ENCODE measurements around the gene OSBPL5. TPM values are rescaled to one million over a fixed set of nuclear protein-coding genes. Genes with fewer than 3 reads are reported as not detected.

OSBPL5 gene
- total RNA-seq, 1 donor from 2014 or later, result 88.4 TPM

- DNase-seq (ENCODE audit: extremely low spot score in 2 of 2), result no peak
- Histone ChIP-seq H3K4me3 (no peak overlapping the region), H3K27me3 (no peaks in the 10 kb centered on the region), H3K27ac (no peak overlapping the region), H3K36me3 (no peaks in the 10 kb centered on the region), H3K4me1 (no peaks in the 10 kb centered on the region), H3K9me3 (no peaks in the 10 kb centered on the region)
- intact Hi-C loops (cut with DNase I), result no loop called here
- TF ChIP-seq POLR2AphosphoS5 (IDR thresholded peaks at IDR 0.05; ENCODE audit: insufficient read depth in 1 of 2, low read depth in 1 of 2) (no peak), CTCF (IDR thresholded peaks at IDR 0.05) (no peak), POLR2A (IDR thresholded peaks at IDR 0.05) (no peak)
Observed at GRCh38 chr11:3182462-3182852, 17.3 kb upstream of the OSBPL5 start.

- H3K9me3 ChIP-seq, result no peaks in the 10 kb centered on the region
Observed at GRCh38 chr11:3181725-3182461, 16.8 kb upstream of the OSBPL5 start.

GRCh38 chr11:3180869-3181268 lies 15.8 kb upstream of the OSBPL5 start:
- Histone ChIP-seq H3K4me1 (no peaks in the 10 kb centered on the region), H3K36me3 (no peaks in the 10 kb centered on the region), H3K27ac (no peak overlapping the region), H3K9me3 (peaks cover under 1% of the 10 kb centered on the region), H3K27me3 (no peaks in the 10 kb centered on the region), H3K4me3 (no peak overlapping the region)
- intact Hi-C loops (cut with DNase I), result no loop called here
- no peak for DNase-seq (ENCODE audit: extremely low spot score in 2 of 2)
- no peak for TF ChIP-seq POLR2A (IDR thresholded peaks at IDR 0.05)
- no peak for TF ChIP-seq POLR2AphosphoS5 (IDR thresholded peaks at IDR 0.05; ENCODE audit: insufficient read depth in 1 of 2, low read depth in 1 of 2)
- TF ChIP-seq CTCF (IDR thresholded peaks at IDR 0.05), result no peak

More at GRCh38 chr11:3181725-3182461, 16.8 kb upstream of the OSBPL5 start:
- intact Hi-C loops (cut with DNase I), result no loop called here
- no peak overlapping the region for H3K27ac ChIP-seq
- H3K36me3 ChIP-seq, result no peaks in the 10 kb centered on the region
- H3K4me3 ChIP-seq, result no peak overlapping the region
- no peaks in the 10 kb centered on the region for H3K27me3 ChIP-seq
- no peak for DNase-seq (ENCODE audit: extremely low spot score in 2 of 2)
- TF ChIP-seq POLR2A (IDR thresholded peaks at IDR 0.05), result no peak
- no peak for TF ChIP-seq POLR2AphosphoS5 (IDR thresholded peaks at IDR 0.05; ENCODE audit: insufficient read depth in 1 of 2, low read depth in 1 of 2)
- no peak for TF ChIP-seq CTCF (IDR thresholded peaks at IDR 0.05)
- no peaks in the 10 kb centered on the region for H3K4me1 ChIP-seq

GRCh38 chr11:3178349-3178748 lies 13.2 kb upstream of the OSBPL5 start:
- intact Hi-C loops (cut with DNase I), result no loop called here
- H3K4me3 ChIP-seq, result no peak overlapping the region
- no peak for DNase-seq (ENCODE audit: extremely low spot score in 2 of 2)
- H3K27me3 ChIP-seq, result no peaks in the 10 kb centered on the region
- no peak overlapping the region for H3K27ac ChIP-seq
- no peaks in the 10 kb centered on the region for H3K36me3 ChIP-seq
- TF ChIP-seq POLR2AphosphoS5 (IDR thresholded peaks at IDR 0.05; ENCODE audit: insufficient read depth in 1 of 2, low read depth in 1 of 2) (no peak), CTCF (IDR thresholded peaks at IDR 0.05) (no peak), POLR2A (IDR thresholded peaks at IDR 0.05) (no peak)
- peaks cover 3% of the 10 kb centered on the region for H3K9me3 ChIP-seq
- no peaks in the 10 kb centered on the region for H3K4me1 ChIP-seq

GRCh38 chr11:3177931-3178330 lies 12.8 kb upstream of the OSBPL5 start:
- Histone ChIP-seq H3K4me1 (no peaks in the 10 kb centered on the region), H3K27ac (no peak overlapping the region), H3K27me3 (no peaks in the 10 kb centered on the region), H3K9me3 (peaks cover 3% of the 10 kb centered on the region), H3K4me3 (no peak overlapping the region), H3K36me3 (no peaks in the 10 kb centered on the region)
- TF ChIP-seq CTCF (IDR thresholded peaks at IDR 0.05) (no peak), POLR2AphosphoS5 (IDR thresholded peaks at IDR 0.05; ENCODE audit: insufficient read depth in 1 of 2, low read depth in 1 of 2) (no peak)
- intact Hi-C loops (cut with DNase I), result no loop called here
- DNase-seq (ENCODE audit: extremely low spot score in 2 of 2), result no peak
